Dendritic cell treated with granulocyte-macrophage colony-stimulating factor and Interleukin-4, amounts not matched to agents 40 ng/mL and 50 ng/mL, for 4 days (primary cell): ENCODE results near the gene KATNBL1.
"Not testable (repeated sequence)": the region's sequence is repeated elsewhere in the genome, so short reads cannot be mapped to it uniquely, and the experiment has no call there.

Experiments
- H3K27ac Mint-ChIP-seq: one replicate; pipeline ENCODE4 v1.8.0; 2022; ENCODE audit warnings: mild to moderate bottlenecking, mixed read lengths
- H3K27me3 Mint-ChIP-seq: one replicate; pipeline ENCODE4 v1.8.0; 2022; ENCODE audit warnings: mild to moderate bottlenecking, mixed read lengths
- H3K36me3 Mint-ChIP-seq: one replicate; pipeline ENCODE4 v1.8.0; 2022; ENCODE audit warnings: low read depth, mixed read lengths
- H3K4me1 Mint-ChIP-seq: one replicate; pipeline ENCODE4 v1.8.0; 2022; ENCODE audit warnings: low read depth, mixed read lengths
- H3K4me3 Mint-ChIP-seq: one replicate; pipeline ENCODE4 v1.8.0; 2022; ENCODE audit warnings: mild to moderate bottlenecking, moderate library complexity, mixed read lengths
- H3K9me3 Mint-ChIP-seq: one replicate; pipeline ENCODE4 v1.8.0; 2022; ENCODE audit warnings: mixed read lengths
- intact Hi-C: fragments of 100-400 bp; cut with micrococcal nuclease; formaldehyde crosslinking; loops from one replicate; pipeline ENCODE4 v1.15.0; 2022

Gene KATNBL1

GRCh38 chr15:34223904-34224596 lies 14.2 kb upstream of the KATNBL1 start:
- no peaks in the 10 kb centered on the region for H3K9me3 Mint-ChIP-seq
- H3K27ac Mint-ChIP-seq, result peak overlapping the region; percentile 100
- H3K36me3 Mint-ChIP-seq, result peaks cover 32% of the 10 kb centered on the region
- H3K27me3 Mint-ChIP-seq, result no peaks in the 10 kb centered on the region
- peaks cover 20% of the 10 kb centered on the region for H3K4me1 Mint-ChIP-seq
- intact Hi-C loops, result loop anchor here (1.0 to 10.0 kb wide), 3 partner anchors 13 to 741 kb away; partner anchors contain the start of genes AQR, EMC7 and KATNBL1
- peak overlapping the region; percentile 92 for H3K4me3 Mint-ChIP-seq

- no peak overlapping the region for H3K27ac Mint-ChIP-seq
These were observed 7.8 kb upstream of the KATNBL1 start for GRCh38 chr15:34217587-34218225.

GRCh38 chr15:34216527-34217270 lies 6.8 kb upstream of the KATNBL1 start:
- no peaks in the 10 kb centered on the region for H3K9me3 Mint-ChIP-seq
- H3K4me3 Mint-ChIP-seq, result no peak overlapping the region
- intact Hi-C loops, result no loop called here
- H3K27ac Mint-ChIP-seq, result no peak overlapping the region
- H3K27me3 Mint-ChIP-seq, result no peaks in the 10 kb centered on the region
- H3K36me3 Mint-ChIP-seq, result no peaks in the 10 kb centered on the region
- H3K4me1 Mint-ChIP-seq, result no peaks in the 10 kb centered on the region

More at GRCh38 chr15:34217587-34218225, 7.8 kb upstream of the KATNBL1 start:
- no peaks in the 10 kb centered on the region for H3K4me1 Mint-ChIP-seq
- no peaks in the 10 kb centered on the region for H3K27me3 Mint-ChIP-seq
- intact Hi-C loops, result no loop called here
- no peaks in the 10 kb centered on the region for H3K36me3 Mint-ChIP-seq
- H3K9me3 Mint-ChIP-seq, result no peaks in the 10 kb centered on the region
- no peak overlapping the region for H3K4me3 Mint-ChIP-seq

GRCh38 chr15:34214135-34214534 lies 4.2 kb upstream of the KATNBL1 start:
- Mint-ChIP-seq H3K4me1 (no peaks in the 10 kb centered on the region), H3K27me3 (no peaks in the 10 kb centered on the region), H3K9me3 (no peaks in the 10 kb centered on the region), H3K27ac (no peak overlapping the region), H3K36me3 (no peaks in the 10 kb centered on the region), H3K4me3 (no peak overlapping the region)
- intact Hi-C loops, result no loop called here

GRCh38 chr15:34213690-34214089 lies 3.8 kb upstream of the KATNBL1 start:
- Mint-ChIP-seq H3K27me3 (no peaks in the 10 kb centered on the region), H3K9me3 (no peaks in the 10 kb centered on the region), H3K4me1 (peaks cover 2% of the 10 kb centered on the region), H3K4me3 (no peak overlapping the region), H3K36me3 (no peaks in the 10 kb centered on the region), H3K27ac (no peak overlapping the region)
- intact Hi-C loops, result no loop called here

- no peak overlapping the region for H3K27ac Mint-ChIP-seq
- peaks cover 25% of the 10 kb centered on the region for H3K36me3 Mint-ChIP-seq
- peaks cover under 1% of the 10 kb centered on the region for H3K9me3 Mint-ChIP-seq
- H3K4me3 Mint-ChIP-seq, result no peak overlapping the region
- intact Hi-C loops, result no loop called here
- no peaks in the 10 kb centered on the region for H3K27me3 Mint-ChIP-seq
- peaks cover 24% of the 10 kb centered on the region for H3K4me1 Mint-ChIP-seq
These were observed 3.9 kb downstream of the KATNBL1 start for GRCh38 chr15:34206011-34206410.

- H3K27me3 Mint-ChIP-seq, result no peaks in the 10 kb centered on the region
These were observed 6.0 kb downstream of the KATNBL1 start for GRCh38 chr15:34203936-34204335.

GRCh38 chr15:34203305-34203704 lies 6.6 kb downstream of the KATNBL1 start:
- Mint-ChIP-seq H3K9me3 (peaks cover 17% of the 10 kb centered on the region), H3K4me3 (no peak overlapping the region), H3K36me3 (peaks cover 44% of the 10 kb centered on the region), H3K27me3 (no peaks in the 10 kb centered on the region), H3K4me1 (peaks cover 18% of the 10 kb centered on the region), H3K27ac (no peak overlapping the region)
- intact Hi-C loops, result no loop called here

More at GRCh38 chr15:34203936-34204335, 6.0 kb downstream of the KATNBL1 start:
- H3K4me3 Mint-ChIP-seq, result no peak overlapping the region
- H3K36me3 Mint-ChIP-seq, result peaks cover 44% of the 10 kb centered on the region
- intact Hi-C loops, result no loop called here
- peaks cover 17% of the 10 kb centered on the region for H3K9me3 Mint-ChIP-seq
- H3K4me1 Mint-ChIP-seq, result peaks cover 24% of the 10 kb centered on the region
- H3K27ac Mint-ChIP-seq, result no peak overlapping the region

- Mint-ChIP-seq H3K4me1 (peaks cover 17% of the 10 kb centered on the region), H3K36me3 (peaks cover 13% of the 10 kb centered on the region)
- H3K4me3 Mint-ChIP-seq, H3K27ac Mint-ChIP-seq, H3K9me3 Mint-ChIP-seq, intact Hi-C loops, H3K27me3 Mint-ChIP-seq: not testable (repeated sequence)
These were observed 16.6 kb downstream of the KATNBL1 start for GRCh38 chr15:34193272-34193671.

- no peak overlapping the region for H3K4me3 Mint-ChIP-seq
- H3K4me1 Mint-ChIP-seq, result peaks cover 46% of the 10 kb centered on the region
- peaks cover 16% of the 10 kb centered on the region for H3K9me3 Mint-ChIP-seq
- H3K27me3 Mint-ChIP-seq, result no peaks in the 10 kb centered on the region
- intact Hi-C loops, result no loop called here
- H3K36me3 Mint-ChIP-seq, result peaks cover 30% of the 10 kb centered on the region
- peak overlapping the region; percentile 34 for H3K27ac Mint-ChIP-seq
These were observed 21.2 kb downstream of the KATNBL1 start for GRCh38 chr15:34188711-34189110.

- Mint-ChIP-seq H3K36me3 (peaks cover 36% of the 10 kb centered on the region), H3K27ac (no peak overlapping the region), H3K4me3 (no peak overlapping the region), H3K4me1 (peaks cover 57% of the 10 kb centered on the region), H3K27me3 (no peaks in the 10 kb centered on the region), H3K9me3 (peaks cover 16% of the 10 kb centered on the region)
- intact Hi-C loops, result no loop called here
These were observed 24.2 kb downstream of the KATNBL1 start for GRCh38 chr15:34185666-34186065.

- intact Hi-C loops, result no loop called here
- no peak overlapping the region for H3K27ac Mint-ChIP-seq
- H3K4me1 Mint-ChIP-seq, result peaks cover 46% of the 10 kb centered on the region
- H3K36me3 Mint-ChIP-seq, result peaks cover 54% of the 10 kb centered on the region
- no peaks in the 10 kb centered on the region for H3K27me3 Mint-ChIP-seq
- no peak overlapping the region for H3K4me3 Mint-ChIP-seq
- H3K9me3 Mint-ChIP-seq, result peaks cover 16% of the 10 kb centered on the region
These were observed 27.0 kb downstream of the KATNBL1 start for GRCh38 chr15:34182942-34183341.

GRCh38 chr15:34179234-34179633 lies 30.7 kb downstream of the KATNBL1 start:
- intact Hi-C loops, result no loop called here
- no peak overlapping the region for H3K4me3 Mint-ChIP-seq
- no peak overlapping the region for H3K27ac Mint-ChIP-seq
- H3K4me1 Mint-ChIP-seq, result peaks cover 19% of the 10 kb centered on the region
- peaks cover 4% of the 10 kb centered on the region for H3K9me3 Mint-ChIP-seq
- peaks cover 41% of the 10 kb centered on the region for H3K36me3 Mint-ChIP-seq
- no peaks in the 10 kb centered on the region for H3K27me3 Mint-ChIP-seq

GRCh38 chr15:34165987-34166573 lies 43.8 kb downstream of the KATNBL1 start:
- Mint-ChIP-seq H3K4me1 (peaks cover 10% of the 10 kb centered on the region), H3K9me3 (peaks cover 80% of the 10 kb centered on the region), H3K36me3 (peaks cover 66% of the 10 kb centered on the region)
- H3K27ac Mint-ChIP-seq, H3K27me3 Mint-ChIP-seq, intact Hi-C loops, H3K4me3 Mint-ChIP-seq: not testable (repeated sequence)
